Measurements from ENCODE around the gene NMRAL1.
A peak's percentile ranks its signal among the peaks of the same experiment; 100 is the strongest.

The NMRAL1 gene

GRCh38 chr16:4426722-4427372 lies 47.6 kb downstream of the NMRAL1 start:
- DNase-seq (ENCODE audit: low read depth in 2 of 2), result no peak

- peak; percentile 29 to 34 for DNase-seq (ENCODE audit: low read depth in 2 of 2)
These were observed 48.3 kb downstream of the NMRAL1 start for GRCh38 chr16:4426021-4426684.

DNA sequence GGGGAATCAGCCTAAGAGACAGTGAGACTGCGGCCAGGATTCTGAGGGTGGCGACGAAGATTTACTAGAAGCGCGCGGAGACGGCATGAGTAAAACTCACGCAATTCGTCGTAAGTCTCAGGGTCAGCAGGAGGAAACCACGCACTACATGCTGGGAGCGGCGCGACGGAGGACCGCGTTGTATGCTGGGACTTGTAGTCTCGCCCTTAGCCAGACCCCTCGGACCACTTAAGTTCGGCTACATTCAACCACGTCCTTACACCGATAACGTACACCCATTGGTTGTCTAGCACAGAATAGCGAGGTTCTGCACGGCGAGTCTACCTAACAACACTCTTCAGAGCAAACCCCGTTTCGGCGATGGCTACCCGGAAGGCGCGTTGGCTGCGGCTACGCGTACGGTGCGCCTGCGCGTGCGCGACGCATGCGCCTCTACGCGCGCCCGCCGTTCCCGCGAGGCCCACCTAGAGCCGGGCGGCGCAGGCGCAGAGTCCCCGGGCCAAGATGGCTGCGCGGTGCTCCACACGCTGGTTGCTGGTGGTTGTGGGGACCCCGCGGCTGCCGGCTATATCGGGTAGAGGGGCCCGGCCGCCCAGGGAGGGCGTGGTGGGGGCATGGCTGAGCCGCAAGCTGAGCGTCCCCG lies 48.9 kb downstream of the NMRAL1 start, which contains the start of gene DNAJA3:
Gene DNAJA3, plus strand, starts transcription at position 491 of the 643 bp plus-strand sequence. Its CDS starts 14 bp downstream, at position 505.
- peak; percentile 90 to 93 for DNase-seq (ENCODE audit: low read depth in 2 of 2)

DNA sequence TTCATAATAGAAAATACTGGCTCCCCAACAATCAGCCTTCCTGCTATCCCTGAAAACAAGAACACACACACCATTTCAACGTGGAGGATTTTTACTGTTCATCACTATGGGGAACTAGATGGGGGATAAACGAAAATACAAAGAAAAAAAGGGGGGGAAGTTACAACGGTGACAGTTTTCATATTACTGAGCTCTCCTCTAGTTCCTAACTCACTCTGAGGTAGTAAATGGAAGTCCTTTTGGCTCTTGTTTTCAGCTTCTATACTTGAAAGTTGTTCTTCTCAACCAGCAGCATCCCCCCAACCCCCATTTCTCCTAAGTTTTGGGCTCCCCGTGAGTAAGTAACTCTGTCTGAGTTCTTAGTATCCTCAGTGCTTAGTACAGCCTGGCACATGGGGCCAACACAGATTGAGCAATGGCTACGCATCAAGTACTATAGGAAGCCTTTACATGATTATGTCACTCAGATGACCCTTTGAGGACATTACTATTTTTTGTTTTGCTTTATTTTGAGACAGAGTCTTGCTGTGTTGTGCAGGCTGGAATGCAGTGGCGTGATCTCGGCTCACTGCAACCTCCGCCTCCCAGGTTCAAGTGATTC lies 53.8 kb downstream of the NMRAL1 start:
- DNase-seq (ENCODE audit: low read depth in 2 of 2), result no peak

GRCh38 chr16:4419402-4419959 lies 54.9 kb downstream of the NMRAL1 start:
- no peak for DNase-seq (ENCODE audit: low read depth in 2 of 2)

- DNase-seq (ENCODE audit: low read depth in 2 of 2), result peak; percentile 98 to 99
These were observed 58.0 kb downstream of the NMRAL1 start, which contains the start of gene CORO7 for GRCh38 chr16:4416200-4417032. TSS of gene CORO7 (minus strand) at chr16:4416596. CDS start at chr16:4416518, 78 bp downstream.

DNA sequence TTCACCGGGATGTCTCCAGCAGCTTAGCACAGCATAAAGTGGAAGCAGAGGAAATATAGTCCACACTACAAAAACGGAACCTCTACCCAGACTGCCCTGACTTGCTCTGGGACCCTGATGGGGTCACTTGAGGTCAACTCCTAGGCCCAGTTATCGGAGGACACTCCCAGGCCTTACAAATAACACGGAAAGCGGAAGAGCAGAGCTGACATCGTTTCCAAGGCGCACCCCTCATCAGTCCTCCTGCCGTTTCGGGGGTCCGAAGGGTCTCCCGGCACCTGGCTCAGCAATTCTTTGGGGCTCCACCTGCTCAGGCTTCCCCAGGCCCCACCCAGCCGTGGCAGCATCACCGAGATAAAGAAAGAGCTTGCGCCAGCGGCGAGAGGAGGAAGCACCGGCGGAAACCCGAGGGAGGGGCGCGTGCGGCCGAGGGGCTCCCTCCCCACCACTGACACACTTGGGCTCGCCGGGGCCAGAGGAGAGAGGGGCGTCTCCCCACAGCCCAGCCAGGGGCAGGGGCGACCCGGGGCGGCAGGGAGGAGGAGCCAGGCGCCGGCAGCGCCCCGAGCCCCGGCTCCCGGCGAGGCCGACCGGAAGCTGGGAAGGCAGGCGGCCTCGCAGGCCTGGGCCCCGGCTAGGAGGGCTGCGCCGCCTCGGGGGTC lies 58.8 kb downstream of the NMRAL1 start:
- DNase-seq (ENCODE audit: low read depth in 2 of 2), result peak; percentile 39 to 43

DNA sequence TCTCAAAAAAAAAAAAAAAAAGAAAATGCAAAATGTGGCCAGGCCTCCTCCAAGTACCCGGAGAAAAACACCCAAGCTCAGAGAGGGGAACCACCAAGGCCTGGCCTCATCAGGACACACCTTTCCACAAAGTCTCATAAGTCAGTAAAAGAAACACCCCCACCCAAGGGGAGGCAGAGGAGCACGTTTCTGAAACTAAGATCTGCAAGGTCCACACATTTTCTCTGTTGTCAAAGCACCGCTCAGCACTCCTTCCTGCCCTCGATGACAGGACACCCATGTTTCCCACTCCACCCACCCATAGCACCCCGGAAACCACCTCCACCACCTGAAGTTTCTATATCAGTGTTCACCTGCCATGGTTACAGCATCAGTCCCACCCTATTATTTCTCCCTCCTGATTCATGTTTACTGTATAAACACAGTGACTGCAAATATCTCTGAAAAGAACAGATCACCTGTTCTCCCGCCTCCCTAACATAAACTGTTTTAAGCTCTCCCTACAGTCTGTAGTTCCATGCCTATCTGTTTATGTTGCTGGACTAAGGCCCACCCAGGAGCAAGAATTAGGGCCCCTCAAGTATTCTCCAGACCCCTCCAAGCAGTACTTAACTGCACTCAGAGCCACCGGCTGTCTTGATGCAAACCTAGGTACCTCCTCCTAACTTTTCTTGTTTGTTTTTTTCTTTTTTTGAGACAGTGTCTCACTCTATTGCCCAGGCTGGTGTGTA lies 60.1 kb downstream of the NMRAL1 start:
- DNase-seq (ENCODE audit: low read depth in 2 of 2), result peak; percentile 56 to 63

GRCh38 chr16:4412854-4413253 lies 61.6 kb downstream of the NMRAL1 start:
- no peak for DNase-seq (ENCODE audit: low read depth in 2 of 2)

- no peak for DNase-seq (ENCODE audit: low read depth in 2 of 2)
These were observed 62.3 kb downstream of the NMRAL1 start for GRCh38 chr16:4412159-4412558.
